ENCODE data around the gene LTK. TPM values are rescaled to one million over a fixed set of nuclear protein-coding genes. Genes with fewer than 3 reads are reported as not detected.

LTK gene
- polyA plus RNA-seq, 1 donor (not counting 4 experiments of a cell fraction or from before 2014, with no cell fraction given), result not detected

GRCh38 chr15:41493902-41494189, 19.8 kb downstream of the LTK start:
- H3K27me3 ChIP-seq (ENCODE audit: control insufficient read depth, extremely low read depth, insufficient read depth, low read length), result peaks cover 42% of the 10 kb centered on the region
- DNase-seq (ENCODE audit: low read depth, low spot score), result no peak
- peaks cover 26% of the 10 kb centered on the region for H3K4me1 ChIP-seq (ENCODE audit: control insufficient read depth, extremely low read depth, insufficient read depth, low read length)
- no peak for FAIRE-seq
- H3K36me3 ChIP-seq (ENCODE audit: control insufficient read depth in 2 of 2, extremely low read depth in 1 of 2, insufficient read depth in 2 of 2, low read length in 2 of 2), result no peaks in the 10 kb centered on the region
- no peak overlapping the region for H3K9ac ChIP-seq (ENCODE audit: control insufficient read depth, extremely low read depth, insufficient read depth, low read length)
- peak overlapping the region; percentile 68 for H3K4me2 ChIP-seq (ENCODE audit: control insufficient read depth, extremely low read depth, insufficient read depth, low read depth, low read length)
- dilution Hi-C loops (cut with MboI; ENCODE audit: extremely low pct_ligation_motif_present, low sequenced_read_pairs), result no loop called here
- no peak overlapping the region for H2AFZ ChIP-seq (ENCODE audit: control insufficient read depth, low read length)
- TF ChIP-seq CTCF (optimal IDR thresholded peaks at IDR 0.05 in 1 of 3, IDR thresholded peaks at IDR 0.05 in 1 of 3, conservative IDR thresholded peaks at IDR 0.05 in 1 of 3; ENCODE audit: extremely low read depth in 1 of 3, insufficient read depth in 2 of 3, low read length in 3 of 3) (no peak), EZH2 (IDR thresholded peaks at IDR 0.05; ENCODE audit: low read length) (no peak)
- no peaks in the 10 kb centered on the region for H3K79me2 ChIP-seq (ENCODE audit: control insufficient read depth, insufficient read depth, low read length)
- H3K4me3 ChIP-seq (ENCODE audit: control insufficient read depth in 2 of 3, extremely low read depth in 1 of 3, insufficient read depth in 2 of 3, low read depth in 1 of 3, low read length in 3 of 3), result peak overlapping the region; percentile 13 to 67 (median 29)
- no peaks in the 10 kb centered on the region for H3K9me1 ChIP-seq (ENCODE audit: control insufficient read depth, extremely low read depth, insufficient read depth, low read length)
- H3K9me3 ChIP-seq (ENCODE audit: control insufficient read depth, low read depth, low read length), result no peaks in the 10 kb centered on the region
- H3K27ac ChIP-seq (ENCODE audit: control insufficient read depth, insufficient read depth, low read length), result no peak overlapping the region
- H4K20me1 ChIP-seq (ENCODE audit: control insufficient read depth, extremely low read depth, insufficient read depth, low read length), result no peaks in the 10 kb centered on the region

- H2AFZ ChIP-seq (ENCODE audit: control insufficient read depth, low read length), result peak within 1 kb of the TSS; percentile 81
- H3K4me3 ChIP-seq (ENCODE audit: control insufficient read depth in 2 of 3, extremely low read depth in 1 of 3, insufficient read depth in 2 of 3, low read depth in 1 of 3, low read length in 3 of 3), result peak within 1 kb of the TSS; percentile 42 to 67 (median 57)
- peaks cover 37% of the 10 kb centered on the region for H3K27me3 ChIP-seq (ENCODE audit: control insufficient read depth, extremely low read depth, insufficient read depth, low read length)
- H3K4me2 ChIP-seq (ENCODE audit: control insufficient read depth, extremely low read depth, insufficient read depth, low read depth, low read length), result peak within 1 kb of the TSS; percentile 68
- H3K4me1 ChIP-seq (ENCODE audit: control insufficient read depth, extremely low read depth, insufficient read depth, low read length), result peaks cover 26% of the 10 kb centered on the region
- TF ChIP-seq EZH2 (IDR thresholded peaks at IDR 0.05; ENCODE audit: low read length) (no peak), CTCF (optimal IDR thresholded peaks at IDR 0.05 in 1 of 3, IDR thresholded peaks at IDR 0.05 in 1 of 3, conservative IDR thresholded peaks at IDR 0.05 in 1 of 3; ENCODE audit: extremely low read depth in 1 of 3, insufficient read depth in 2 of 3, low read length in 3 of 3) (no peak)
- H3K9me1 ChIP-seq (ENCODE audit: control insufficient read depth, extremely low read depth, insufficient read depth, low read length), result no peaks in the 10 kb centered on the region
- H3K79me2 ChIP-seq (ENCODE audit: control insufficient read depth, insufficient read depth, low read length), result no peaks in the 10 kb centered on the region
- FAIRE-seq (no peak), DNase-seq (ENCODE audit: low read depth, low spot score) (peak; percentile 17)
- H3K27ac ChIP-seq (ENCODE audit: control insufficient read depth, insufficient read depth, low read length), result no peak within 1 kb of the TSS
- dilution Hi-C loops (cut with MboI; ENCODE audit: extremely low pct_ligation_motif_present, low sequenced_read_pairs), result no loop called here
- H3K9ac ChIP-seq (ENCODE audit: control insufficient read depth, extremely low read depth, insufficient read depth, low read length), result peak within 1 kb of the TSS; percentile 54
- no peaks in the 10 kb centered on the region for H3K36me3 ChIP-seq (ENCODE audit: control insufficient read depth in 2 of 2, extremely low read depth in 1 of 2, insufficient read depth in 2 of 2, low read length in 2 of 2)
- no peaks in the 10 kb centered on the region for H4K20me1 ChIP-seq (ENCODE audit: control insufficient read depth, extremely low read depth, insufficient read depth, low read length)
- no peaks in the 10 kb centered on the region for H3K9me3 ChIP-seq (ENCODE audit: control insufficient read depth, low read depth, low read length)
Observed at GRCh38 chr15:41493205-41493901, 20.3 kb downstream of the LTK start, which contains the start of gene ITPKA. Gene ITPKA (plus strand): TSS chr15:41493874. CDS start chr15:41493928, 54 bp downstream.
